Adrenal gland (tissue), 12 donors: ENCODE data around the gene ZNF579. TPM values are rescaled to one million over a fixed set of nuclear protein-coding genes. Genes with fewer than 3 reads are reported as not detected.

Experiments used
- DNase-seq, 7 donors: peaks; one replicate each; pipeline ENCODE4 v3.0.0-alpha.2; 2019 to 2020
- H3K27ac ChIP-seq, 5 donors: fragments of 200-600 bp; sonication (generic) in 4 of 5; 1 replicate in 3 of 5; 2 replicates in 2 of 5; pipeline versions ENCODE4 v1.5.1 to v1.8.0; 2016 to 2020; ENCODE audit warnings: mild to moderate bottlenecking in 1 of 5
- H3K27me3 ChIP-seq: fragments of 200-600 bp; 2 replicates; pipeline ENCODE4 v1.8.0; 2021
- H3K36me3 ChIP-seq, 2 donors: fragments of 200-600 bp; replicated peaks in 1 of 2; 1 replicate in 1 of 2; 2 replicates in 1 of 2; pipeline versions ENCODE4 v1.5.1 to v1.8.0; 2018 to 2022
- H3K4me1 ChIP-seq, 2 donors: fragments of 200-600 bp; replicated peaks in 1 of 2; 1 replicate in 1 of 2; 2 replicates in 1 of 2; pipeline versions ENCODE4 v1.5.1 to v1.8.0; 2018 to 2021
- H3K4me3 ChIP-seq, 4 donors: fragments of 200-600 bp; sonication (generic) in 3 of 4; one replicate each; pipeline ENCODE4 v1.5.1; 2016 to 2018
- H3K9me3 ChIP-seq, 3 donors: fragments of 200-600 bp; sonication (generic) in 1 of 3; replicated peaks in 1 of 3; 1 replicate in 2 of 3; 2 replicates in 1 of 3; pipeline versions ENCODE4 v1.5.1 to v1.8.0; 2016 to 2021
- CTCF ChIP-seq, 6 experiments: fragments of 450-650 bp in 4 of 6; fragments of 200-600 bp in 2 of 6; sonication (generic) in 1 of 6; IDR thresholded peaks; 1 replicate in 5 of 6; 2 replicates in 1 of 6; pipeline versions ENCODE4 v1.5.1 to v1.8.0; 2016 to 2021; ENCODE audit warnings: antibody characterized with exemption in 6 of 6, mild to moderate bottlenecking in 2 of 6, moderate library complexity in 1 of 6
- POLR2A ChIP-seq, 2 donors: fragments of 450-650 bp; IDR thresholded peaks; one replicate each; pipeline ENCODE4 v1.6.1; 2017; ENCODE audit warnings: antibody characterized with exemption in 2 of 2, mild to moderate bottlenecking in 2 of 2, moderate library complexity in 1 of 2
- WGBS, 4 donors: extraction: QIAGEN DNeasy Blood & Tissue Kit in 2 of 4; methylation state at CpG; one replicate each; pipeline versions ENCODE4 v1.1.5 to v1.1.7; 2013 to 2017; 5-methylcytosine and 5-hydroxymethylcytosine counted together
- intact Hi-C, 2 donors: fragments of 100-400 bp; cut with DNase I; formaldehyde crosslinking; loops; one replicate each; pipeline versions ENCODE4 v1.14.1 to v1.15.0; 2022 to 2023
- polyA plus RNA-seq, 3 donors: library from polyadenylated mRNA; stranded (reverse); fragments of 200-250 nt in 2 of 3; fragments of 350-450 nt in 1 of 3; fragmentation: Illumina TruSeq in 1 of 3; extraction: RNeasy Lipid Tissue Mini Kit (QIAGEN cat#74804) in 1 of 3; gene quantifications; one replicate each; pipeline ENCODE4 v1.2.3, GENCODE V29; 2013 to 2014
- total RNA-seq, 9 donors: library from RNA; depleted of rRNA in 4 of 9; stranded (reverse); fragments of >200 nt in 4 of 9; fragments of 120-200 nt in 1 of 9; fragmentation: NEBNext Ultra II Directional in 1 of 9; extraction: Animal tissue kit (Norgen Biotek cat#: 25700) in 1 of 9; gene quantifications; one replicate each; pipeline versions ENCODE4 v1.1.0 to v1.2.4, GENCODE V29; 2013 to 2023
- donor health status: healthy with polysubstance abuse.
- donor health status: Bipolar disorder and iron deficiency.
- donor health status: DM: yes; HTN: yes; CAD: no.
- donor health status: DM: no; HTN: no; CAD: no.
- donor health status: DM: no; HTN: no; CAD: no.
- donor health status: DM: yes; HTN: yes; CAD: no.

ZNF579 gene
- total and polyA plus RNA-seq, 12 donors = 2.1 to 27.1 (median 8.4) TPM

- no peaks in the 10 kb centered on the region for H3K36me3 ChIP-seq
- H3K27ac ChIP-seq = no peak overlapping the region
- TF ChIP-seq POLR2A (IDR thresholded peaks at IDR 0.05) = no peak
- no peak for TF ChIP-seq CTCF (IDR thresholded peaks at IDR 0.05)
- peaks cover 7% of the 10 kb centered on the region for H3K27me3 ChIP-seq
- no peak overlapping the region for H3K4me3 ChIP-seq
- H3K4me1 ChIP-seq = peaks cover 0 to 4% of the 10 kb centered on the region in 2 donors
- intact Hi-C loops = no loop called here
- DNase-seq = no peak
- no peaks in the 10 kb centered on the region for H3K9me3 ChIP-seq
- WGBS, 4 donors = 75 to 84% (median 83%) methylated on average over 7 of the region's 7 CpGs
These were observed 38.3 kb downstream of the ZNF579 start for GRCh38 chr19:55542292-55542855.

GRCh38 chr19:55541091-55541490 lies 39.6 kb downstream of the ZNF579 start:
- TF ChIP-seq CTCF (IDR thresholded peaks at IDR 0.05) (no peak), POLR2A (IDR thresholded peaks at IDR 0.05) (no peak)
- Histone ChIP-seq H3K4me3 (no peak overlapping the region), H3K9me3 (no peaks in the 10 kb centered on the region), H3K4me1 (no peaks in the 10 kb centered on the region), H3K27ac (no peak overlapping the region), H3K36me3 (no peaks in the 10 kb centered on the region), H3K27me3 (peaks cover 7% of the 10 kb centered on the region)
- intact Hi-C loops = no loop called here
- DNase-seq = no peak
- 69 to 100% (median 75%) methylated on average over 1 to 19 of the region's 19 CpGs for WGBS, 4 donors

GRCh38 chr19:55540619-55541018 lies 40.0 kb downstream of the ZNF579 start:
- Histone ChIP-seq H3K36me3 (no peaks in the 10 kb centered on the region), H3K27ac (no peak overlapping the region), H3K4me3 (no peak overlapping the region), H3K27me3 (peaks cover 7% of the 10 kb centered on the region), H3K9me3 (no peaks in the 10 kb centered on the region), H3K4me1 (no peaks in the 10 kb centered on the region)
- TF ChIP-seq CTCF (IDR thresholded peaks at IDR 0.05) = no peak
- TF ChIP-seq POLR2A (IDR thresholded peaks at IDR 0.05) = no peak
- DNase-seq = no peak
- intact Hi-C loops = no loop called here
- 42 to 50% (median 47%) methylated on average over 10 of the region's 10 CpGs for WGBS, 4 donors

- H3K4me3 ChIP-seq = no peak overlapping the region
- intact Hi-C loops = loop anchor here in 1 of 2 donors (5.0 kb wide), 1 partner anchor 33 kb away; no protein-coding TSS in a partner anchor
- TF ChIP-seq POLR2A (IDR thresholded peaks at IDR 0.05) (no peak), CTCF (IDR thresholded peaks at IDR 0.05) (no peak)
- 71 to 84% (median 79%) methylated on average over 33 of the region's 33 CpGs for whole genome bisulfite sequencing, 4 donors
- no peaks in the 10 kb centered on the region for H3K9me3 ChIP-seq
- no peaks in the 10 kb centered on the region for H3K4me1 ChIP-seq
- H3K27me3 ChIP-seq = peaks cover 7% of the 10 kb centered on the region
- no peaks in the 10 kb centered on the region for H3K36me3 ChIP-seq
- H3K27ac ChIP-seq = no peak overlapping the region
- no peak for DNase-seq
These were observed 41.3 kb downstream of the ZNF579 start for GRCh38 chr19:55539090-55539984.
